ENCODE results near the gene PNKP. TPM values are rescaled to one million over a fixed set of nuclear protein-coding genes. Genes with fewer than 3 reads are reported as not detected.

Gene PNKP
- total and polyA plus RNA-seq, 9 of the 15 experiments (the other 6 are each of a cell fraction or from before 2014, with no cell fraction given), result 2.8 to 85.4 (median 25.3) TPM

DNA sequence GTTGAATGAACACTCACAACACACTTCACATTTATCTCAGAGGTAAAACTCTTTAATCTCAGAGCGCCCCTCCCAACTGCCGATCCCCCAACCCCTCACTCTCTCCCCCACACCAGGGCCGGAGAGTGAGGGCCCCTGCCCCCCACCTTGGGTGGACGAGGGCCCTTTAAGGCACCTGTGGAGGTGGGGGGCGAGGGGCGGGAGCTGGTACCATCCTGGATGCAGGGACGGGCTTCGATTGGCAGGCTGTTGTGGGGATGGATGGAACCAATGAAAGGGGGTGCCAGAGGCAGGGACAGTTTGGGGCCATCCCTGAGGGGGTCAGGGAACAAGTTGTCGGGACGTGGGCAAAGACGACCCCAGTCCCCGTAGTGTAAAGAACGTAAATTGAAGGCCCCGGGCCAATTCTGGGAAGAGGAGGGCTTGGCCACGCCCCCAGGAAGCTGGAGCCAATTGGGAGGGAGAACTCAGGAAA is 1.7 kb upstream of the PNKP start (continued):
- TF ChIP-seq SP2 (IDR thresholded peaks at IDR 0.05; ENCODE audit: extremely low read depth, low read depth, low read length, poor library complexity, severe bottlenecking) (no peak), PTRF (tag; IDR thresholded peaks at IDR 0.05) (no peak), HNRNPUL1 (IDR thresholded peaks at IDR 0.05; ENCODE audit: low read length) (no peak), ZBTB7A (IDR thresholded peaks at IDR 0.05; ENCODE audit: borderline replicate concordance, control insufficient read depth, low read depth, low read length) (peak; percentile 50; the same call in 1 of the 2 replicates), ZBTB1 (CRISPR knock-in tag; IDR thresholded peaks at IDR 0.05; ENCODE audit: borderline replicate concordance, low read depth) (no peak), FOXM1 (IDR thresholded peaks at IDR 0.05; ENCODE audit: low read depth) (no peak), FOXM1 (CRISPR knock-in tag; IDR thresholded peaks at IDR 0.05; ENCODE audit: low read depth) (0 out of 2 replicates have a peak, but pooled peaks have one; percentile 41), ZNF217 (CRISPR knock-in tag; IDR thresholded peaks at IDR 0.05) (no peak), TEAD4 (IDR thresholded peaks at IDR 0.05; ENCODE audit: low read length) (no peak), TEAD4 (CRISPR knock-in tag; IDR thresholded peaks at IDR 0.05; ENCODE audit: borderline replicate concordance) (no peak), SMC3 (conservative IDR thresholded peaks at IDR 0.05; ENCODE audit: insufficient read depth, low read depth, low read length) (no peak), TBL1XR1 (IDR thresholded peaks at IDR 0.05; ENCODE audit: low read length in 2 of 2) (no peak), SLC30A9 (CRISPR knock-in tag; IDR thresholded peaks at IDR 0.05) (no peak), KDM5B (IDR thresholded peaks at IDR 0.05; ENCODE audit: insufficient replicate concordance, low read depth, low read length) (no peak), ZNF77 (CRISPR knock-in tag; IDR thresholded peaks at IDR 0.05) (no peak), NCOR1 (IDR thresholded peaks at IDR 0.05) (no peak), GTF2F1 (IDR thresholded peaks at IDR 0.05; ENCODE audit: low read depth, low read length) (no peak), YBX1 (IDR thresholded peaks at IDR 0.05) (no peak), MAFK (IDR thresholded peaks at IDR 0.05; ENCODE audit: low read length) (no peak), RB1 (IDR thresholded peaks at IDR 0.05; ENCODE audit: low read depth) (0 out of 2 replicates have a peak, but pooled peaks have one; percentile 35)
- TF ChIP-seq, protein P1, sequence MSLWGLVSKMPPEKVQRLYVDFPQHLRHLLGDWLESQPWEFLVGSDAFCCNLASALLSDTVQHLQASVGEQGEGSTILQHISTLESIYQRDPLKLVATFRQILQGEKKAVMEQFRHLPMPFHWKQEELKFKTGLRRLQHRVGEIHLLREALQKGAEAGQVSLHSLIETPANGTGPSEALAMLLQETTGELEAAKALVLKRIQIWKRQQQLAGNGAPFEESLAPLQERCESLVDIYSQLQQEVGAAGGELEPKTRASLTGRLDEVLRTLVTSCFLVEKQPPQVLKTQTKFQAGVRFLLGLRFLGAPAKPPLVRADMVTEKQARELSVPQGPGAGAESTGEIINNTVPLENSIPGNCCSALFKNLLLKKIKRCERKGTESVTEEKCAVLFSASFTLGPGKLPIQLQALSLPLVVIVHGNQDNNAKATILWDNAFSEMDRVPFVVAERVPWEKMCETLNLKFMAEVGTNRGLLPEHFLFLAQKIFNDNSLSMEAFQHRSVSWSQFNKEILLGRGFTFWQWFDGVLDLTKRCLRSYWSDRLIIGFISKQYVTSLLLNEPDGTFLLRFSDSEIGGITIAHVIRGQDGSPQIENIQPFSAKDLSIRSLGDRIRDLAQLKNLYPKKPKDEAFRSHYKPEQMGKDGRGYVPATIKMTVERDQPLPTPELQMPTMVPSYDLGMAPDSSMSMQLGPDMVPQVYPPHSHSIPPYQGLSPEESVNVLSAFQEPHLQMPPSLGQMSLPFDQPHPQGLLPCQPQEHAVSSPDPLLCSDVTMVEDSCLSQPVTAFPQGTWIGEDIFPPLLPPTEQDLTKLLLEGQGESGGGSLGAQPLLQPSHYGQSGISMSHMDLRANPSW (CRISPR knock-in tag; IDR thresholded peaks at IDR 0.05), result no peak
- TF ChIP-seq, protein P2, sequence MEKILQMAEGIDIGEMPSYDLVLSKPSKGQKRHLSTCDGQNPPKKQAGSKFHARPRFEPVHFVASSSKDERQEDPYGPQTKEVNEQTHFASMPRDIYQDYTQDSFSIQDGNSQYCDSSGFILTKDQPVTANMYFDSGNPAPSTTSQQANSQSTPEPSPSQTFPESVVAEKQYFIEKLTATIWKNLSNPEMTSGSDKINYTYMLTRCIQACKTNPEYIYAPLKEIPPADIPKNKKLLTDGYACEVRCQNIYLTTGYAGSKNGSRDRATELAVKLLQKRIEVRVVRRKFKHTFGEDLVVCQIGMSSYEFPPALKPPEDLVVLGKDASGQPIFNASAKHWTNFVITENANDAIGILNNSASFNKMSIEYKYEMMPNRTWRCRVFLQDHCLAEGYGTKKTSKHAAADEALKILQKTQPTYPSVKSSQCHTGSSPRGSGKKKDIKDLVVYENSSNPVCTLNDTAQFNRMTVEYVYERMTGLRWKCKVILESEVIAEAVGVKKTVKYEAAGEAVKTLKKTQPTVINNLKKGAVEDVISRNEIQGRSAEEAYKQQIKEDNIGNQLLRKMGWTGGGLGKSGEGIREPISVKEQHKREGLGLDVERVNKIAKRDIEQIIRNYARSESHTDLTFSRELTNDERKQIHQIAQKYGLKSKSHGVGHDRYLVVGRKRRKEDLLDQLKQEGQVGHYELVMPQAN (IDR thresholded peaks at IDR 0.05; ENCODE audit: borderline replicate concordance), result no peak
- TF ChIP-seq, protein P3, sequence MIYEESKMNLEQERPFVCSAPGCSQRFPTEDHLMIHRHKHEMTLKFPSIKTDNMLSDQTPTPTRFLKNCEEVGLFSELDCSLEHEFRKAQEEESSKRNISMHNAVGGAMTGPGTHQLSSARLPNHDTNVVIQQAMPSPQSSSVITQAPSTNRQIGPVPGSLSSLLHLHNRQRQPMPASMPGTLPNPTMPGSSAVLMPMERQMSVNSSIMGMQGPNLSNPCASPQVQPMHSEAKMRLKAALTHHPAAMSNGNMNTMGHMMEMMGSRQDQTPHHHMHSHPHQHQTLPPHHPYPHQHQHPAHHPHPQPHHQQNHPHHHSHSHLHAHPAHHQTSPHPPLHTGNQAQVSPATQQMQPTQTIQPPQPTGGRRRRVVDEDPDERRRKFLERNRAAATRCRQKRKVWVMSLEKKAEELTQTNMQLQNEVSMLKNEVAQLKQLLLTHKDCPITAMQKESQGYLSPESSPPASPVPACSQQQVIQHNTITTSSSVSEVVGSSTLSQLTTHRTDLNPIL (CRISPR knock-in tag; IDR thresholded peaks at IDR 0.05), result no peak
